Endometrial microvascular endothelial cells (primary cell): Measurements from ENCODE around the gene MED7. TPM values are rescaled to one million over a fixed set of nuclear protein-coding genes. Genes with fewer than 3 reads are reported as not detected.

Experiments used
- in situ Hi-C: cut with HindIII; loops from 2 replicates; pipeline ENCODE4 v1.10.0; 2017; ENCODE audit warnings: low sequenced_read_pairs, low pct_unique_long_range_greater_than_20kb; ENCODE audit errors: inconsistent ontology term
- total RNA-seq: library from RNA; depleted of rRNA; stranded (reverse); fragments of >200 nt; gene quantifications from one replicate; pipeline ENCODE4 v1.2.3, GENCODE V29; 2015; ENCODE audit errors: inconsistent ontology term

The MED7 gene
- total RNA-seq, 1 donor from 2014 or later: 6.7 TPM

- in situ Hi-C loops: no loop called here
Observed at GRCh38 chr5:157165668-157166067, 23.0 kb upstream of the MED7 start.

DNA sequence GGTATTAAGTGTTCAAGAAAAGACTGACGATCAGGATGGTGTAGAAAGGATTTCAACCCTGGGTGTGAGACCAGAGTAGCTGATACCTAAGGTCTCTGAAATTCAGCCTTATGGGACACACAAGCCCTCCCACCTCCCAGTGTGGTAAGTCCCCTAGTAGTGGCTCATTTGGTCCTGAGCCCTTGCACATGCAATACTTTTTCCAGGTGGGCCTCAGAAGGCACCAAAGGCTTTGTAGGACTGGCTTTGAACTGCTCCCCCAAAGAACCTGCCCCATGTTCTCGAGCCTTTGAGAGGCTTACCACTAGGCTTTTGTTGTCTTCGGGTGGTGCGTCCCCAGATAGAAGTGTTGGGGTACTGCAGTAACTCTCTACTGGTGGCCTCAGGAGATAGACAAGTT is 22.6 kb upstream of the MED7 start:
- in situ Hi-C loops: no loop called here

- in situ Hi-C loops: no loop called here
Observed at GRCh38 chr5:157164521-157164920, 21.9 kb upstream of the MED7 start.

DNA sequence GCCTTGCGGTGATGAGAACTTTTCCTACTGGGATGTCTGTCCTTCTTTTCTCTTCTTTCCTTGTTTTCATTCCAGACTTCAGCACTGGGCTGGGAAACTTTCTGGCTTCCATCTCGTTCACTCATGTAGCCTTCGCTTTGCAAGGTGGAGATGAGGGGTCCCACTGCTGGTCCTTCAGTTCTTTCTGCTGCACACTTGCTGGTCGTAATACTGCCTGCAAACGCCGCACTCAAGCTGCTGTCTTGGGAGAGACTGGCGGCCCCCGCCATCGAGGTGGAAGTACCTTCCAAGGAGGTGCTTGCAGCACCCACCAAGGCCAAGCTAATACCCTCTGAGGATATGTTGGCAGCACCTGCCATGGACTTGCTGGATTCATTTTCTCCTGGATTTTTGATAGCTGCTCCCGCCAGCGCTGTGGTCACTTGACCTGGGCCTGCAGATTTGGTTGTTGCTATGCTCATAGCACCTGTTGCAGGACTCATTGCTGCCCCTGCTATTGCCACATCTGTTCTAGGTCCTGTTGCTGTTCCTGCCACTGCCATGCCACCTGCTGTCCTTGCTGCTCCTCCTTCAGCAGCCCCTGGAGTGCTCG is 20.4 kb upstream of the MED7 start:
- in situ Hi-C loops: no loop called here

DNA sequence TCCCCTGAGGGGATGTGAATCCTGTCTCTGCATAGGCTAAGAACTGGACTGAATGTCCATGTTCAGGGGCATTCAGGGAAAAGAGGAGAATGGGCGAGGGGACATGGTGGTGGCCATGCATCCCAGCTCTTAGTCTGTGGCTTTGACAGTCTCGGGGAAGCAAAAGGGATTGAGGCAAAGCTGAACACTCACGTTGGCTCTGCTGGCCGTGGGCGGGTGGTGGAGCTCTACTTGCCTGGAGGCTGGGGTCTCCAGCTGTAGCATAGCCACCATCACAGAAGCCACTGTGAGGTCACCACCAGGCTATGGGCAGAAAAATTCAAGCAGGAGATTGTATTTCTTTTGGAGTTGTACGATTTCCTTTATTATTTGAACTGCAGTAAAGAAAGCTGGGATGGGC is 19.3 kb upstream of the MED7 start:
- in situ Hi-C loops: no loop called here

GRCh38 chr5:157160001-157160400 is 17.3 kb upstream of the MED7 start:
- in situ Hi-C loops: no loop called here

DNA sequence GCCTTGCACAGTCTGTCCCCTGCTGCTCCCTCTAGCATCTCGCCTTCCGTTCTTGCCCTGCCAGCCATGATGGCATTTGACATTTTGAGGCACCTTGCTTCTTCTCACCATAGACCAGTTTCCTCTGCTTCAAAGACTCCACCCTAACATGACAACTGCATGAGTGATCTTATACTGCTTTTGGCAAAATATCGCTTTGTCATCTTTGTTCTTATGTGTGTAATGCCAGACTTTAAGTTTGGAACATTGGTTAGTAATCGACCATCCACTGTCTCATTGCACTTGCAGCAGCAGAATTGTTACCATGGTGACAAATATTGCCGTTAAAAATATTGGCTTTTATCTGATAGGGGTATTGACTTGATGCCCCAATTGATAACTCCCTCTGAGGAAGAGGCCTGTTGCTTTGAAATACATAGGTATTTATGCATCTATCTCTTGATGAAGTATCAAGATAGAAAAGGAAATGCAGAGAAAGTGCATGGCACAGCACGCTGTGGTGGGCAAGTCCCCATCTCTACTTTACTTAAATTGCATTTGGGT is 16.6 kb upstream of the MED7 start:
- in situ Hi-C loops: no loop called here

DNA sequence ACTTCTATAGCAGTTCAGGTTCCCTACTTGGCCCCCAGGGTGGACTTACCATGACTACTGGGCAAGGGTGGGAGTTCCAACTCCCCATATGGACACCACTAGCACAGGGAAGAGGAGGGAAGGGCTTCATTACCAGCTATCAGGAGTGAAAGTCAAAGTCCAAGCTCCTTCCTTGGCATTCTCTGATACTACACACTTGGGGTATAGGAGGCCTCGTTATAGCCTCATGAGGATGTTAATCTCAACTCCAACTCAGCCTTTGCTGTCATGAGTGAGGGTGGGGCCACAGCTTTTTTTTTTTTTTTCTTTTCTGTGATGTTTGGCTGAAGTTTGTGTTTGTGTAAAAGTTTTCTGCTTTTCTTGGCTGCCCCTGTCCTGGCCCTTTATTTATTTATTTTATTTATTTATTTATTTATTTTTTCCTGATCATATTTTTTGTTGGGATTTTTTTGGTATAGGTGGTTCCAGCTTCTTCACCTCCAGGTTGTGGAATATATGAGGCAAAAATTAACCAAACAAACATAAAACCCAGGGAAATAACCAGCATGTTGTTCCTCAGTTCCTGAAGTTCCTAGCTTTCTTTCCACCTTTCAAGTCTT is 14.7 kb upstream of the MED7 start:
- in situ Hi-C loops: no loop called here

DNA sequence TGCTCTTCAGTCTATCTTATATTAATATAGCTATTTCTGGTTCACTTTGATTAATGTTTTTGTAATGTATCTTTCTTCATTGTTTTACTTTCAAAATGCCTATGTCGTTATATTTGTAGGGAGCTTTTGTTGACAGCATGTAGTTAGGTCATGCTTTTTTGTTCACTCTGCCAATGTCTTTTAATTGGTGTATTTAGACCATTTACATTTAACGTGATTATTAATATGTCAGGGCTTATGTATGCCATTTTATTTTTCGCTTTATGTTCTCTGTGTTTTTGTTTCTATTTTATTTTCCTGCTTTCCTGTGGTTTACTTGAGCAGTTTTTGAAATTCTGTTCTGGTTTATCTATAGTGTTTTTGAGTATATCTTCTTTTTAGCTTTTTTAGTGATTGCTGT is 12.6 kb upstream of the MED7 start:
- in situ Hi-C loops: no loop called here

- in situ Hi-C loops: no loop called here
Observed at GRCh38 chr5:157150995-157151394, 8.3 kb upstream of the MED7 start.

DNA sequence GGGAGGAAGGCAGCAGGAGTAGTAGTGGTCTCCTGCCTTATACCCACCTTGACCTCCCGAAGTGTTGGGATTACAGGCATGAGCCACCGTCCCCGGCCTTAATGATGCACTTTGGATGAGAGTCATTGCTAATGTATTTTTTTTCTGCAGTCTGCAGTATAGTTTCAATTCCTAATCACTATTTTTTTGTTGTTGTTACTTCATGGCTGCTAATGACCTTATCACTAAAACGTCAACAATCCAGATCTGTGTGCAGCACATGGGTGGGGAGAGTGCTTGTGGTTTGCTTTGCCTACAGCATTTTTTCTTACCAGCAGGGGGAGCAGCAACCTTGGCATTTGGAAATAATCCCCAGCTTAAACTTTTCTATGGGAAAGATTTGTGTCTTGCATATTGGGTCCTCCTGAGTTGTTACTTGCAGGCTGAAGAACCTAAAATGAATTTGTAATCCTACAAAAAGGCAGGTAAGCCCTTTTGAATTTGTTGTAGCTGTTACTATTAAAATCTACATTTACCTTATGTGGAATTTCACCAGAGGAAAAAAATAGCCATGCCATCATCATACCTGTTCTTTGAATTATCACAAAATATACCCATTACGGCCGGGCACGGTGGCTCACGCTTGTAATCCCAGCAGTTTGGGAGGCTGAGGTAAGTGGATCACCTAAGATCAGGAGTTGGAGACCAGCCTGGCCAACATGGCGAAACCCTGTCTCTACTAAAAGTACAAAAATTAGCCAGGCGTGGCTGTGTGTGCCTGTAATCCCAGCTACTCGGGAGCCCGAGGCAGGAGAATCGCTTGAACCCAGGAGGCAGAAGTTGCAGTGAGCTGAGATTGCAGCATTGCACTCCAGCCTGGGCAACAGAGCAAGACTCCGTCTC is 6.3 kb upstream of the MED7 start:
- in situ Hi-C loops: no loop called here

DNA sequence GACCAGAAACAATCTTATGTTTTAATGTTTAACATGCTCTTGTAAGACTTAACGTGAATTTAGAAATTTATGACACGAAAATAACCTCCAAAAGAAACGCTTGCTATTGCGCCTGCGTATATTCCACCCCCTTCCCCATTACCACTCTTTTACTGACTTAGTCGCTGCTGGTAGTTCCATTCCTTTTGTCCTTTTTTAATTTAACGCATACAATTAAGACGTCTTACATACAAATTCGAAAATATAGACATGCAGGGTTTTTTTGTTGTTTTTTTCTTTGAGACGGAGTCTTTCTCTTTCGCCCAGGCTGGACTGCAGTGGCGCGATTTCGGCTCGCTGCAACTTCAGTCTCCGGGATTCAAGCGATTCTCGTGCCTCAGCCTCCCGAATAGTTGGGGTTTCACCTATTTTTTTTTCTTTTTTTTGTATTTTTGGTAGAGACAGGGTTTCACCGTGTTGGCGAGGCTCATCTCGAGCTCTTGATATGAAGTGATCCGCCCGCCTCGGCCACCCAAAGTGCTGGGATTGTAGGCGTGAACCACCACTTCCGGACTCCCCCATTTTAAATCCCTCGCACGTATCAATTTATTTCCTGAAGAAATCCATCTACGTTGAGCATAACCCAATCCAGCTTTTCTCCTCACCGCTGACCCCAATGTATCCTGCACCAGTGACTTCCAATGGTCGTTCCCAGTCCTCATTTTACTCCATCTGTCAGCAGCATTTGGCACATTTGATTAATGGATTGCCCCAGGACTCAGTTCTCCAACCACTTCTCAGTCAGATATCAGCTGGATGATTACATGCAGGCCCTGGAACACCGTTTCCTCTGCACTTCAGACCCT is 684 bp upstream of the MED7 start:
- in situ Hi-C loops: no loop called here

GRCh38 chr5:157137691-157138090 is 5.0 kb downstream of the MED7 start:
- in situ Hi-C loops: no loop called here

DNA sequence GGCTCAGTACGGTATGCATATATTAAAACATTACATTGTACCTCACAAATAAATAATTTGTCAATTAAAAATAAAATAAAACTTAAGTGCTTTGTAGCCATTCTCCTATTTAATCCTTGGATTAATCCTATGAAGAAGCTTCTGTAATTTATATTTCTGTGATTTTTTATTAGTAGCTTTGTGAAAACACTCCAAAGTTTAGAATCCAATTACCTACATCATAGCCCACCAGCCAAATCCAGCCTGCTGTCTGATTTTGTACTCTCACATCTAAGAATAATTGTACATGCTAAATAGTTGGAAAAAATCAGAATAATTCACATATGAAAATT is 10.4 kb downstream of the MED7 start:
- in situ Hi-C loops: no loop called here

DNA sequence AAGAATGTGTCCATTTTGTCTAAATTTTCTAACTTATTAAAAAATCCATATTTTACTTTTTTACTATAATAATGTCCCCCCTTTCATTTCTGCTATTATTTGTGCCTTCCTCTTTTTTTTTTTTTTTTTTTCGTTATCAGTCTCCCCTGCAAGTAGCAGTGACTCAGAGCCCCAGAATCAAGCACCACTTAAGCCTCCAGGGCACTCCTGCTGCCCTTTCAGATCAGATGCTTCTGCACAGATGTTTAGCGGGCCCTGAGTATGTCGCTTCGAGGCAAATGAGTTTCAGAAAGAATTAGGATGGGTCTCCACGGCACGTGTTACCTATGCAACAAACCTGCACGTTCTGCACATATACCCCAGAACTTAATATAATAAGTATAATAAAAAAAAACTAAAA is 11.7 kb downstream of the MED7 start:
- in situ Hi-C loops: no loop called here

DNA sequence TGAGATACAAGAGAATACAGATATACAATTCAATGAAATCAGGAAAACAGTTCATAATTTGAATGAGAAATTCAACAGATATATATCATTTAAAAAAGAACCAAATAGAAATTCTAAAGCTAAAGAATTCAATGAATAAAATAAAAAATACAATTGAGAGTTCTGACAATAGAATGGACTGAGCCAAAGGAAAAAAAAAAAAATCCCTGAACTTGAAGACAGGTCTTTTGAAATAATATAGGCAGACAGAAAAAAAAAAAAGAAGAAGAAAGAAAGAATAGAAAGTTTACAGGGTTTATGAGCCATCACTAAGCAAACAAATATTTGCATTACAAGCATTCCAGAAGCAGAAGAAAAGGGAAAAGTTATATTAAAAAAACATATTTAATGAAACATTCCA is 21.0 kb downstream of the MED7 start:
- in situ Hi-C loops: no loop called here

DNA sequence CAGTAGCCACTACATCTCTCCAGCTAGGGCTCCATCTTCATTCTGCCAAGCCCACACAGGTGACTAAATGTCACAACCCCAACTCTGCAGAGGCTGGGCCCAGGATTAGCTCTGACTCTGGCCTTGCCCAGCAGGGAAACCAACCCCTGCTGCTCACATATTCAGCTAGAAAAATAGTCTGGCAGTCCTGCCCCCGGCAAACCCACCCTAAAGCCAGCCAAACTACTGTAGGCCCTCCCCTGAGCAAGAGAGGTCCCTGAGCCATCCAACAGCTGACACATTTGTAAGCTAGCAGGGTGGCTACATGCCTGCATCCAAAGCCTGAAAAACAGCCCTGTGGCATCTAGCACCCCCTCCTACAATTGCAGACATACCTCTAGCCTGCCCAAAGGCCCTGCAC is 22.6 kb downstream of the MED7 start:
- in situ Hi-C loops: no loop called here

DNA sequence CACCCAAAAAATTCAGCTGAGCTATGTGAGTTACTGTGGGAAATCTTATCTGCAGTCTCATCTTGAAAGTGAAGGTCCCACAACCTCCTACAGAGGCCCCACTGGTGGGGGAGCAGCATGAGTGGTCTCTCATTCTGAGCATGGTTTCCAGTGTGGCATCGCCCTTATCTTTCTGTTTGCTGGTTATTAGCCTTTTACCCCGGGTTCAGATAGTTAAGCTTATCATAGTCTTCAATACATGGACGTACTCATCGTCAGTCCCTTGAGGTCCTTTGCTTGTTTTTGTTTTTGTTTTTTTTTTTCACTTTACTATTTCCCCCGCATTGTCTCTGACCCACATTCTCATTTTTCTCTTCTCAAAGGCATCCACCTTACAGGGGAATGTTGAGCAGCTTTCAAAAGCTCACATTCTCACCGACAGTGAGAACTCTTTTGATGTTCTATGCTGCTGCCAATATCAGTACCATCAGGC is 26.1 kb downstream of the MED7 start:
- in situ Hi-C loops: no loop called here

DNA sequence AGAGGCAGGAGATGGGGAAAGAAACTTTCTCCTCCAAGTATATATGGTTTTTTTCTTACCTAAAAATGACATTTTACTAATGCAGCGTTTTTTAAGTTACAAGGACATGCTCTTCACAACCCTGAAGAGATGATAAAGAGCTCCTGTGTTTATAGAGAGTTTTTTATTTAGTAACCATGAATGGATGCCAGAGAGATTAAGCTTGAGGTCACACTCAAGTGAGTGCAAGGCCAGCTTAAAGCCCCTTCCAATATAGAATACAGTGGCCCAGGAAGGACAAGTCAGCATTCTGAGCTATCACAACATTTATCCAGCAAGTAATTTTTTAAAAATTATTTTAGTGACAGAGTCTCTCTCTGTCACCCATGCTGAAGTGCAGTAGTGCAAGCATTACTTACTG is 27.2 kb downstream of the MED7 start:
- in situ Hi-C loops: no loop called here
